Fibroblast of skin of left biceps (primary cell): ENCODE measurements around the gene LUC7L2.
"Not testable (repeated sequence)": the region's sequence is repeated elsewhere in the genome, so short reads cannot be mapped to it uniquely, and the experiment has no call there.

Experiments
- DNase-seq, 2 experiments: peaks; one replicate each; pipeline ENCODE4 v3.0.0-alpha.2; 2013; ENCODE audit warnings: low read depth in 2 of 2

Gene LUC7L2

GRCh38 chr7:139355320-139355719 is 4.4 kb upstream of the LUC7L2 start:
- DNase-seq = no peak

- DNase-seq = not testable (repeated sequence)
These were observed 1.8 kb upstream of the LUC7L2 start for GRCh38 chr7:139357729-139358506.

DNA sequence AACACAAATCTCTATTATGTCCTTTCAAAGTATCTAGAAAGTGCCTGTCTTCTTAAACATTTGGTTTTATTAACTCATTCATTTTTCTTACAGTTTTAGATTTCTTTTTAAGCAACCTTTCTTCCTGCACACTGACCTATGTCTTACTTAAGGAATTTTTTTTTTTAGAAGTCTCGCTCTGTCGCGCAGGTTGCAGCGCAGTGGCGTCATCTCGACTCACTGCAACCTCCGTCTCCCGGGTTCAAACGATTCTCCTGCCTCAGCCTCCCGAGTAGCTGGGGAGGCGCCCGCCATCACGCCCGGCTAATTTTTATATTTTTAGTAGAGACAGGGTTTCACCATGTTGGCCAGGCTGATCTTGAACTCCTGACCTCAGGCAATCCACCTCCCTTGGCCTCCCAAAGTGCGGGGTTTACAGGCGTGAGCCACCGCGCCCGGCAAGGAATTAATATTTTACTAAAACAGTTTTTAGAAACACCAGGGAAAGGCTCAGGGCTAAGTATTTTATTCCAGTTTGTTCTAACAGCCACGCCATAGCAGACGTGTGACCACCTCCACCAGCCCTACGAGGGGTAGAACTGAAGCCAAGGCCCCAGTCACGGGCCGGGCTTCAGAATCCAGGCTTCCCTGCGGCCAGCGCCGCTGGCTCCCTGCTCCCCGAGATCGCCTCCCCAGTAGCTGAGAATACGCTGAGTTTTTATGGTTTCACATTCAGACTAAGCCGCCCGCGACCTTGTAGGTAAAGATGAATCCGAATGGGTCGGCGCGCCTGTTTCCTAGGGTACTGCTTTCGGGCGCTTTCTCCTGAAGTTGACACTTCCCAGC is 941 bp upstream of the LUC7L2 start:
- no peak for DNase-seq

- peak; percentile 78 to 82 for DNase-seq
These were observed 685 bp downstream of the LUC7L2 start for GRCh38 chr7:139360210-139360947.

GRCh38 chr7:139360948-139361307 is 1.2 kb downstream of the LUC7L2 start:
- DNase-seq = no peak

GRCh38 chr7:139361523-139361922 is 1.8 kb downstream of the LUC7L2 start:
- no peak for DNase-seq

DNA sequence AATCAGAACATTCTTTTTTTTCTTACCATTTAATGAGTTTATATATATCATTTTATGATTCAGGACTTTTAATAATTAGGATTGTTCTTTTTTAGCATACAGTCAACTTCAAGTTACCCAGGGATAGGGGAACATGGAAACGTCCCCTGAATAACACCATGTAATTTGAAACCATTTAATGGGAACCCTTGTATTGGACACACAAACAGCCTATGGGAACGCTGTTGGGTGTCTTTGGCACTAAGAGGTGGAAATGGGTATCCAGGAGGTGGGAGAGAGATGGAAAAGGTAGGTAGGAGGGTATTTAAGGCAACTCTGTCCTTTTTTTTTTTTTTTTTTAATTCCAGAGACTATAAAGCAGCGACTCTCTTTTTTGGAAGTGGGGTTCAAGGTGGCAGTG is 2.6 kb downstream of the LUC7L2 start:
- DNase-seq = no peak

DNA sequence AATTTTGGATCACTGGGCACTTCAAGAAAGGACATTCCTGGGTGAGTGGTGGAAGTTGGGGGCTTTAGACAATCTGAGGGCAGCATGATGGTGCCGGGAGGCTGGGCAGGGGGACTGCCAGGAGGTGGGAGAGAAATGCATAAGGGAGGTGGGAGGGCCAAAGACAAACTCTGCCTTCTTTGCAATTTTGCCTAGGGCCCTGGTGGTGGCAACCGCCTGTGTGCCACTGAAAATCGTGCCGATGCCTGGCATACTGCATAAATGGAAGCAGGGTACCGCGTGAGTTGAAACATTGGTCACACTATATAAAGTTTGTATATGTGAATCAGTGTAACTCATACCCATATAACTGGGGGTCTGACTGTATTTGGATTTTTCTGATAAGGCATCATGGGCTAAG is 3.3 kb downstream of the LUC7L2 start:
- DNase-seq = no peak

GRCh38 chr7:139365336-139365735 is 5.6 kb downstream of the LUC7L2 start:
- DNase-seq = no peak

DNA sequence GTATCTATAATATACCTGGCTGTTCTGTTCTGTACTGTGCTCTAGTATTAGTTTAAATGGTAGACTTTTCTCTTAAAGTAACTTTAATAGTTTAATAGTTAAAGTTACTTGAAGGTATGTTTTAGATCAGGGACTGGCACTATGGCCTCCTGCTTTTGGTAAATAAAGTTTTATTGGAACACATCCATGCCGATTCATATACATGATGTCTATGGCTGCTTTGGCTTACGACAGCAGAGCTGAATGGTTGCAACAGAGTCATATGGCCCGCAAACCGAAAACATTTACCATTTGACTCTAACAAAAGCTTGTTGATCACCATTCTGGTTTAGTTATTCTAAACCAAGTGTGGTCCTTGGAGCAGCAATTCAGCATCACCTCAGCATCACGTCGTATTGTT is 6.7 kb downstream of the LUC7L2 start:
- no peak for DNase-seq

DNA sequence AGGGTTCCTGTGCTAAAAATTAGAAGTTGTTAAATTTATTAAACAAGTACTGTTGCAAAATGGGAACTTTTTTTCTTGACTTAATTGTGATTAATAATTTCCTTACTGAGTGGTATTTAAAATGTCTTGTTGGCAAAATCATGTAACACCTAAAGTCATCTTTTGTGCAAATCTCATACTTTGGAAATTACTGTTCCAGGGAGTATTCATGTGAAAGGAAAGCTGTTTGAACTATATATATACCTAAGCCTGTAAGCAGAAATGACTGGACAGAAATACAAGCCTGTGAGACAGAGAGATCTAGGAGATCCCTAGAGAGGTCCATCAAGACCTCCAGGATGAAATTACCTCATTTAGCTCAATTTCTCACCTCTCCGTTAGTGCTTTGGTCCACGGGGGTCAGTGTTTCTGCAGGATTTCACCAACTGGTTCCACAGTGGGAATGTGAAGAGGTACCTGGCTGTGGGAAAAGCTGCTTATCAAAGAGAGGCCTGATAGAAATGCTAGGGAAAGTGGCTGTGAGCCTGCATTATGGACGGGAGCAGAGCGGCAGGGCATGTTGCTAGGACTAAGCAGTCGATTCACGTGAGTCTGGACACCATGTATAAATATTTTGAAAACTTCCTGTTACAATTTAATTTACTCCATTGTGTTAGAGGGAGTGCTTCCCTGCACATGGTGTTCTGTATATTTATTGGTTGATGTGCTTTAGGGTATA is 7.9 kb downstream of the LUC7L2 start:
- DNase-seq = no peak

DNA sequence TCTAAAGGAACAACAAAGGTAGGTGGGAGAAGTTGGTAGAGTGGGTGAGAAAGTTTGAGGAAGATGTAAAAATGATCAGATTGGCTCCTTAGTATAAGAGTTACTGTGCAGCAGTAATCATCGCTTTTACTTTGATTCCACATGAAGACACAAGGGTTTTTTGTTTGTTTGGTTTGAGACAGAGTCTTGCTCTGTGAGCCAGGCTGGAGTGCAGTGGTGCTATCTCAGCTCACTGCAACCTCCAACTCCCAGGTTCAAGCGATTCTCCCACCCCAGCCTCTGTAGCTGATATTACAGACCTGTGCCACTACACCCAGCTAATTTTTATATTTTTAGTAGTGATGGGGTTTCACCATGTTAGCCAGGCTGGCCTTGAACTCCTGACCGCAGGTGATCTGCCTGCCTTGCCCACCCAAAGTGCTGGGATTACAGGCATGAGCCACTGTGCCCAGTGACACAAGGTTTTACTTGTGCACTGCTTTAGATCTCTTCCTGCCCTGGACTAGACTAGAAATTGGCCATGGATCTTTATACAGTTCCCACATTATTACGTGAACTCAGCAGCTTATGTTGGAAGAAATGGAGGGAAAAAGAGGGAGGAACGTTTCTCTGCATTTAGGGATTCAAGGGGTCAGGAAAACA is 10.7 kb downstream of the LUC7L2 start:
- no peak for DNase-seq

DNA sequence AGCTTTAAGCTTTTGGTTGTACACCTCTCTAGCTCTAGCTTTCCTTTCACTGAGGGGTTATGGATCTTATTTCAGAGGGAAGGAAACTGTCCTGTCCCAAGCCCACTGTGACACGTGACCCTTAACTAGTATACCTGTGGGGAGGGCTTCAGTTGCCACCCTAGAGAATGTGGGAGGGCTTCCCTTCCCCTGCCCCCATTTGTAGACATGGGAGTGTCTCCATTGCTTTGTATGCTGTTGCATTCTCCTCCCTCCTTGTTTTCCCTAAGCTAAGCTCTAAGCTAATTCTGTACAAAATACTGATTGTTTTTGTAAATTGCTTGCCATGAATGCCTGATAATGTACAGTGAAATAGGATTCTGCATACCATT is 11.2 kb downstream of the LUC7L2 start:
- DNase-seq = no peak

GRCh38 chr7:139374246-139374645 is 14.6 kb downstream of the LUC7L2 start:
- DNase-seq = no peak

GRCh38 chr7:139382439-139382838 is 22.7 kb downstream of the LUC7L2 start:
- no peak for DNase-seq

GRCh38 chr7:139384611-139385010 is 24.9 kb downstream of the LUC7L2 start:
- DNase-seq = no peak

GRCh38 chr7:139387594-139387993 is 27.9 kb downstream of the LUC7L2 start:
- no peak for DNase-seq

GRCh38 chr7:139389091-139389490 is 29.4 kb downstream of the LUC7L2 start:
- DNase-seq = no peak

GRCh38 chr7:139389774-139390173 is 30.1 kb downstream of the LUC7L2 start:
- no peak for DNase-seq

DNA sequence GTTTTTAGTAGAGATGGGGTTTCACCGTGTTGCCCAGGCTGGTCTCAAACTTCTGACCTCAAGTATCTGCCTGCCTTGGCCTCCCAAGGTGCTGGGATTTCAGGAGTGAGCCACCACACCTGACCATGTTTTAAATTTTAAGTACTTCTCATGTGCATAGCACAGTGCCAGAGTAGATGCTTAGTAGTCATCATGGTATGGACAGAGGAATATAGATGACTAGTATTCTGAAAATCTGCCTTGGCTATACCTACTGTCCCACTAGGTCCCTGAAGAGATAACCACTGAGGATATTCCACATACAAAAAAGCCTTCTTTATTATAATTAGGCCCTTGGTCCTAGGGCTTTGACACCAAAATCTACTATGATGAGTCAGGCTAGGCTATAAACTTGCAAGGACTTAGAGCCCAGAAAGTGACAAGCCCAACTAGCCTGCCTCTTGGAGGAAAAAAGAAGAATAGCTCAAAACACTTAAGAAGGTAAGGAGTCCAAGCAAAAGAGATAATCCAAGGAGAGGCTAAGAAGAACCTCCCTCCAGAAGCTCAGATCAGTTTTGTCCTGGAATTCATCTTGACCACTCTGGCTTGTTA is 34.0 kb downstream of the LUC7L2 start:
- no peak for DNase-seq

GRCh38 chr7:139394540-139394939 is 34.8 kb downstream of the LUC7L2 start:
- no peak for DNase-seq
